GM12801 (cell line): ENCODE measurements around the gene TSC2.

Experiments used
- CTCF ChIP-seq: IDR thresholded peaks from one replicate; pipeline ENCODE4 v1.5.1; 2011; ENCODE audit warnings: control low read depth; ENCODE audit not compliant: insufficient read length; ENCODE audit errors: extremely low read depth

The TSC2 gene

GRCh38 chr16:2007081-2007836 is 40.5 kb upstream of the TSC2 start:
- no peak for TF ChIP-seq CTCF

GRCh38 chr16:2008009-2008526 is 39.7 kb upstream of the TSC2 start:
- TF ChIP-seq CTCF: no peak

GRCh38 chr16:2008631-2009163 is 39.1 kb upstream of the TSC2 start:
- TF ChIP-seq CTCF: no peak

- TF ChIP-seq CTCF: no peak
These were observed 38.5 kb upstream of the TSC2 start for GRCh38 chr16:2009164-2009711.

GRCh38 chr16:2009791-2010510 is 37.8 kb upstream of the TSC2 start, which contains the start of gene ZNF598:
ZNF598 (minus strand) TSS chr16:2009821.
- no peak for TF ChIP-seq CTCF

GRCh38 chr16:2013527-2013926 is 34.3 kb upstream of the TSC2 start:
- TF ChIP-seq CTCF: no peak

GRCh38 chr16:2015117-2015946 is 32.5 kb upstream of the TSC2 start:
- no peak for TF ChIP-seq CTCF
